ENCODE results near the gene SLC13A2.
"Not testable (repeated sequence)": the region's sequence is repeated elsewhere in the genome, so short reads cannot be mapped to it uniquely, and the experiment has no call there.

The SLC13A2 gene

GRCh38 chr17:28518578-28518977 is 45.1 kb downstream of the SLC13A2 start:
- DNase-seq = no peak

- DNase-seq = no peak
These were observed 45.8 kb downstream of the SLC13A2 start for GRCh38 chr17:28519236-28519635.

DNA sequence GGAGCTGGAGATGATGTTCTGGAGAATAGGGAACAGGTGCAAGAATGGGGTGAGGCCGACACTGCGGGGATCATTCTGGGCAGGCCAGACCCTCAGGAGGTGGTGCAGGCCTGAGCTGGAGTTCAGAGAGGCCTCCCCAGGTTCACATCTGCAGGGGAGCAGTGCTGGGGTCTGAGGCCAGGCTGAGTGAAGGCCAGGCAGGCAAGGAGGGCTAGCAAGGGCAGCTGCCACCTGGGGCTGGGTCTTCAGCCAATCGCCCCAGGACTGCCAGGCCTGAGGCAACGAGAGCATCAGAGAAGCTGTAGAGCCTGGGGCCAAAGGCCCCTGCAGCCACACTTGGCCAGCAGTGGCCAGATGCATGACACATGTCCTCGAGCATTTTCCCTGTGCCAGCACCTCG is 47.2 kb downstream of the SLC13A2 start:
- no peak for DNase-seq

- no peak for DNase-seq
These were observed 48.1 kb downstream of the SLC13A2 start for GRCh38 chr17:28521311-28522085.

DNA sequence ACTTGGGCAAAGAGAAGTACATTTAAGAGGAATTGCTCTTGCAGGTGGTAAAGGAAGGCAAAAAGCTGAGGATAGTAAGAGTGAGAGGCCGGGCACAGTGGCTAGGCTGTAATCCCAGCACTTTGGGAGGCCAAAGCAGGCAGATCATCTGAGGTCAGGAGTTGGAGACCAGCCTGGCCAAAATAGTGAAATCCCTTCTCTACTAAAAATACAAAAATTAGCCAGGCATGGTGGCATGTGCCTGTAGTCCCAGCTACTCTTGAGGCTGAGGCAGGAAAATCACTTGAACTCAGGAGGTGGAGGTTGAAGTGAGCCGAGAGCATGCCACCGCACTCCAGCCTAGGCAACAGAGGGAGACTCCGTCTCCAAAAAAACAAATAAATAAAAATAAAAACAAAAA is 48.8 kb downstream of the SLC13A2 start:
- DNase-seq = not testable (repeated sequence)

GRCh38 chr17:28523186-28523585 is 49.7 kb downstream of the SLC13A2 start:
- no peak for DNase-seq

GRCh38 chr17:28523876-28524275 is 50.4 kb downstream of the SLC13A2 start:
- DNase-seq = no peak

DNA sequence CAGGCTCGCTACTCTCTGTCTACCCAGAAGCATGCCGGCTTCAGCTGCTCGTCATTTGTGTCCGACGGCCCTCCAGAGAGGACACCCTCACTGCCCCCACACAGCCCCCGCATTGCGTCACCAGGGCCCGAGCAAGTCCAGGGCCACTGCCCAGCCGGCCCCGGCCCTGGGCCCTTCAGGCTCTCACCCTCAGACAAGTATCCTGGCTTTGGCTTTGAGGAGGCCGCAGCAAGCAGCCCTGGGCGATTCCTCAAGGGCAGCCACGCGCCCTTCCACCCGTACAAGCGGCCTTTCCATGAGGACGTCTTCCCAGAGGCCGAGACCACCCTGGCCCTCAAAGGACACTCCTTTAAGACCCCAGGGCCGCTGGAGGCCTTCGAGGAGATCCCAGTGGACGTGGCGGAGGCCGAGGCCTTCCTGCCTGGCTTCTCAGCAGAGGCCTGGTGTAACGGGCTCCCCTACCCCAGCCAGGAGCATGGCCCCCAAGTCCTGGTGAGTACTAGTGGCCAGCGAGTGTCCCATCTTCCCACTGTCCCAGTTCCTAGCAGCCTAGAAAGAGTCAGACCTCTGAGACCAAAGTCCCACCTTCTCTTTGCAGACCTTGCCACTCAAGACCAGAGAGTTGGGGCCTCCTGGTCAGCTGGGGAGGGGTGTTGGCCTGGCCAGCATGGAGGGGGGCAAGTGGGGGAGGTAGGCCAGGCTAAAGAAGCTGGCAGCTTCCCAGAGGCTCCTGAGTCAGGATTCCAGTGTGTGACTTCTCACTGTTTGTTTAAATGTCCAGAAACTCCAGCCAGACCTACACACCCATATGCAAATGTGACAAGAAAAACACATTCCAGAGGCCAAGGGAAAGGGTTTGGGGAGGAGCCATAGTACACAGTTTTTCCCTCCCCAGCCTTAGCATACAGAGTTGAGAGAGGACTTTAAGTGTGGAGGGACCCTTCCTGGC is 51.3 kb downstream of the SLC13A2 start:
- no peak for DNase-seq

GRCh38 chr17:28526381-28526780 is 52.9 kb downstream of the SLC13A2 start:
- DNase-seq = no peak

DNA sequence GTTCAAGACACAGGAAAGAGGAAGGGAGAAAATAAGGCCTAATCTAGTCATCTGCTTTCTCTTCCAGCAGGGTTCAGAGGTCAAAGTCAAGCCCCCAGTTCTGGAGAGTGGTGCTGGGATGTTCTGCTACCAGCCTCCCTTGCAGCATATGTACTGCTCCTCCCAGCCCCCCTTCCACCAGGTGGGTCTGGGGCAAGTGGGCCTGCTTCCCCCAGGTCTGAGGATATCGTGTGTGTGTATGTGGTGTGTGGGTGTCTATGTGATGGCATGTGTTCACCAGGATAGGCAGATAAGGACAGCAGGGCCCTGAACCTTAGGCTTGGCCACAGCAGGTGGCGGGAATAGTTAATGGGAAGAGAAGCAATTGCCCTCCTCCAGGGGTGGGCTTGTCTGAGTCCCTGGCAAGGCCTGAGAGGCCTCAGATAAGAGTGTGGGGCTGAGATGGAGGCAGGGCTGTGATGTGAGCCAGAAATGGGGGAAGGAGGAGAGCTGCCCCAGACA is 53.8 kb downstream of the SLC13A2 start:
- DNase-seq = no peak

DNA sequence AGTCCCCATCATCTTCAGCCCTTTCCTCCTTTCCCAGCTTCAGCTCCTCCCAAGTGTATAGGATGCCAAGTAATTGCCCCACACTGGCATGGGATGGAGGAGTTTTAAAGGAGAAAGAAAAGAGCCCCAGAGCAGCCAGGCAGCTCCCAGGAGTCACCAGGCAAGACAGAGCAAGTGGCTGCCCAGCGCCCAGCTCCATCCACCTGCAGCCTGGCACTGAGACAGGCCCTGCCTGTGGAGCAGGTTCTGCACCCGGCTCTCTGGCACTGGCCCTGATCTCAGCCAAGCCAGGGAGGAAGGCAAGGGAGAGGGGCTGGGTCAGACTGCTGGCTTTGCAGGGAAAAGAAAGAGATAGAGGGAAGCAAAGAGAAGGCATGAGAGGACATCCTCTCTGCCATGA is 54.4 kb downstream of the SLC13A2 start:
- no peak for DNase-seq

- no peak for DNase-seq
These were observed 55.0 kb downstream of the SLC13A2 start for GRCh38 chr17:28528327-28529012.

GRCh38 chr17:28529013-28529400 is 55.6 kb downstream of the SLC13A2 start:
- no peak for DNase-seq

DNA sequence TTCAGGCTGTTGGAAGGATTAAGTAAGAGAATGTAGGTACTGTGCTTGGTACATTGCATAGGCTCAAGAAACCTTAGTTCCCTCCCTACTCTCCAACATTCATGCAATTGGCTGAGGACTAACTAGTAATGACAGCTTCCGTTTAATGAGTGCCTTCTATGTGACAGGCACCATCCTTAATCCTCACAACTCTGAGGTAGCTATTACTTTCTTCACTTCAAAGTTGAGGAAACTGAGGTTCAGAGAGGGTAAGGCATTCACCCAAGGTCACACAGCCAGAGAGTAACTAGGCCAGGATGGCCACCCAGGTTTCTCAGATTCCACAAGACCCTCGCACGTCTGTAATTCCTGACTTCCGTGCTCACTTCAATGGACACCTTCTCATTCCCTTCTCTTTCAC is 56.8 kb downstream of the SLC13A2 start:
- DNase-seq = no peak

- DNase-seq = no peak
These were observed 57.5 kb downstream of the SLC13A2 start for GRCh38 chr17:28530926-28531325.

- DNase-seq = no peak
These were observed 58.9 kb downstream of the SLC13A2 start for GRCh38 chr17:28532050-28532960.

- no peak for DNase-seq
These were observed 59.8 kb downstream of the SLC13A2 start for GRCh38 chr17:28533091-28533807.

GRCh38 chr17:28534740-28535375 is 61.4 kb downstream of the SLC13A2 start:
- DNase-seq = no peak

DNA sequence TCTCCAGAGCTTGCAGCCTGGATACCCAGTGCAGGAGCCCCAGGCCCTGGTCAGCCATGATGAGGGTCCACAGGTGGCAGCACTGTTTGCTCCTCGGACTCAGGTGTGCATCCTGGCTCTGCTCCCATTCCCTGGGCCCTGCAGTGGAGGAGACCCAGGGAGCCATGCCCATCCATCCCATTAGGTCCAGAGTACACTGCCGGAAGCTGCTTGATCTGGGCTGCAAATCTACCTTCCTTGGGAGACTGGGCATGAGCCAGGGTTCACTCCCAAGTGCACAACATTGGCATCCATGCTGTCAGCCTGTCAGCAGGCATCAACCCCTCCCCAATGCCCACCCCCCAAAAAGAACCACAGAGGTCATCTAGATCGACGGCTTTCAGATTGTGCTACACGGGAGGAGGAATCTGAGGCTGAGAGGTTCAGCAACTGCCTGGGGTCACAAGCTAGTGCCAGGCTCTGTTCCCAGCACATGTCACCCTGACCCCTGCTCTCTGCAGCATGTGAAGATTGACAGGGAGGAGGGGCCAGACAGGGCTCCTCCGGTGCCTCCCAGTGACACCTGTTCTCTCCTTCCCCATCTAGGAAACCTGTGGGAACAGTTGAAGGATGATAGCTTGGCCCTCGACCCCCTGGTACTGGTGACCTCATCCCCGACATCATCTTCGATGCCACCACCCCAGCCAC is 63.2 kb downstream of the SLC13A2 start:
- DNase-seq = no peak

GRCh38 chr17:28537219-28537610 is 63.8 kb downstream of the SLC13A2 start:
- no peak for DNase-seq

Measured in stimulated activated naive CD4-positive, alpha-beta T cell treated with Interleukin-2 at 50 U/mL for 16 hours (primary cell).